K562 (cell line): ENCODE results near the gene LRFN4. TPM values are rescaled to one million over a fixed set of nuclear protein-coding genes. Genes with fewer than 3 reads are reported as not detected.

Experiments
- BRCA1 ChIP-seq, 2 experiments: fragments of 450-650 bp in 1 of 2; sonication (generic) in 1 of 2; formaldehyde crosslinking in 1 of 2; IDR thresholded peaks; 2 replicates each; pipeline versions ENCODE4 v1.5.0 to v1.6.1; 2017 to 2020; ENCODE audit warnings: mild to moderate bottlenecking in 1 of 2, missing genetic modification reagents in 1 of 2
- CBFA2T3 ChIP-seq: fragments of 450-650 bp; IDR thresholded peaks from 2 replicates; pipeline ENCODE4 v1.6.1; 2017
- DMBX1 ChIP-seq: fragments of 250-450 bp; sonication (Bioruptor Pico); IDR thresholded peaks from 2 replicates; pipeline ENCODE4 v1.8.0; 2022; ENCODE audit warnings: inconsistent platforms, mild to moderate bottlenecking, moderate library complexity, borderline replicate concordance
- ELF1 ChIP-seq: fragments of 200-800 bp; sonication (Bioruptor generic); IDR thresholded peaks from 2 replicates; pipeline ENCODE4 v1.6.1; 2016; ENCODE audit warnings: missing genetic modification characterization, missing compliant biosample characterization
- ETS1 ChIP-seq: conservative IDR thresholded peaks from 2 replicates; pipeline ENCODE4 v1.6.1; 2011; ENCODE audit warnings: low read depth, mild to moderate bottlenecking, low read length; ENCODE audit not compliant: control insufficient read depth
- ETV5 ChIP-seq: sonication (generic); formaldehyde crosslinking; IDR thresholded peaks from 2 replicates; pipeline ENCODE4 v1.4.0; 2020; ENCODE audit warnings: low read depth, mild to moderate bottlenecking, missing genetic modification reagents
- FIP1L1 ChIP-seq: fragments of 200-400 bp; formaldehyde crosslinking; IDR thresholded peaks from 2 replicates; pipeline ENCODE4 v1.6.1; 2018; ENCODE audit warnings: mild to moderate bottlenecking, low read depth, low read length; ENCODE audit not compliant: poor library complexity, severe bottlenecking
- HOXB6 ChIP-seq: fragments of 250-450 bp; sonication (Bioruptor Pico); IDR thresholded peaks from 2 replicates; pipeline ENCODE4 v1.5.1; 2022; ENCODE audit warnings: mild to moderate bottlenecking, borderline replicate concordance
- KAT8 ChIP-seq: fragments of 450-650 bp; IDR thresholded peaks from 2 replicates; pipeline ENCODE4 v1.6.1; 2016; ENCODE audit warnings: low read depth, mild to moderate bottlenecking
- NCOA2 ChIP-seq, 2 experiments: fragments of 450-650 bp; IDR thresholded peaks; 2 replicates each; pipeline ENCODE4 v1.6.1; 2018; ENCODE audit warnings: mild to moderate bottlenecking in 2 of 2, moderate library complexity in 1 of 2; ENCODE audit not compliant: partially characterized antibody in 2 of 2
- NCOA6 ChIP-seq: fragments of 450-650 bp; IDR thresholded peaks from 2 replicates; pipeline ENCODE4 v1.6.1; 2017; ENCODE audit warnings: mild to moderate bottlenecking
- SAFB ChIP-seq: fragments of 200-400 bp; formaldehyde crosslinking; IDR thresholded peaks from 2 replicates; pipeline ENCODE4 v1.6.1; 2017; ENCODE audit warnings: low read depth, low read length, borderline replicate concordance
- SLC30A9 ChIP-seq: fragments of 250-450 bp; sonication (Bioruptor Pico); IDR thresholded peaks from 2 replicates; pipeline ENCODE4 v1.8.0; 2022; ENCODE audit warnings: mild to moderate bottlenecking, moderate library complexity
- SRSF9 ChIP-seq: fragments of 200-400 bp; formaldehyde crosslinking; IDR thresholded peaks from 2 replicates; pipeline ENCODE4 v1.6.1; 2017; ENCODE audit warnings: low read depth, low read length, borderline replicate concordance
- TCF7L2 ChIP-seq: fragments of 150-350 bp; IDR thresholded peaks from 2 replicates; pipeline ENCODE4 v1.6.1; 2016; ENCODE audit warnings: low read depth, mild to moderate bottlenecking, low read length, moderate library complexity
- TCFL5 ChIP-seq: fragments of 250-450 bp; sonication (Bioruptor Pico); conservative IDR thresholded peaks from 2 replicates; pipeline ENCODE4 v1.6.1; 2021; ENCODE audit warnings: mild to moderate bottlenecking, moderate library complexity, matching md5 sums
- TRIM24 ChIP-seq, 2 experiments: fragments of 450-650 bp; IDR thresholded peaks; 2 replicates each; pipeline ENCODE4 v1.6.1; 2016
- TSHZ1 ChIP-seq: fragments of 250-450 bp; sonication (Bioruptor Pico); IDR thresholded peaks from 2 replicates; pipeline ENCODE4 v1.4.0; 2020; ENCODE audit warnings: mild to moderate bottlenecking, moderate library complexity
- ZNF134 ChIP-seq: fragments of 250-450 bp; sonication (Bioruptor Pico); conservative IDR thresholded peaks from 2 replicates; pipeline ENCODE4 v1.4.0; 2020
- ZNF384 ChIP-seq: IDR thresholded peaks from 2 replicates; pipeline ENCODE4 v1.6.1; 2012; ENCODE audit warnings: low read depth, low read length, improper control_type of control experiment
- ZNF395 ChIP-seq: fragments of 200-800 bp; sonication (Bioruptor generic); IDR thresholded peaks from 2 replicates; pipeline ENCODE4 v1.6.1; 2017; ENCODE audit warnings: missing genetic modification characterization, missing compliant biosample characterization
- ZNF507 ChIP-seq: conservative IDR thresholded peaks from 2 replicates; pipeline ENCODE4 v1.6.1; 2017; ENCODE audit warnings: missing genetic modification characterization, missing compliant biosample characterization
- ZNF699 ChIP-seq: fragments of 250-450 bp; sonication (Bioruptor Pico); IDR thresholded peaks from 2 replicates; pipeline ENCODE4 v1.8.0; 2021; ENCODE audit warnings: mild to moderate bottlenecking, moderate library complexity; ENCODE audit not compliant: insufficient replicate concordance
- ZNF830 ChIP-seq: fragments of 250-450 bp; sonication (Bioruptor Pico); IDR thresholded peaks from 2 replicates; pipeline ENCODE4 v1.5.0; 2021; ENCODE audit warnings: mild to moderate bottlenecking
- polyA plus RNA-seq, 8 experiments: library from polyadenylated mRNA; depleted of rRNA in 4 of 8; stranded (reverse) in 5 of 8; unstranded in 3 of 8; fragments of >200 nt; fragmentation: Nextera tagmentation in 2 of 8; fragmentation: Illumina TruSeq in 1 of 8; extraction: Ambion mirVana in 2 of 8; extraction: Trizol in 1 of 8; gene quantifications; 2 replicates each; pipeline versions ENCODE4 v1.2.1 to v1.2.3, GENCODE V29; 2011 to 2014; ENCODE audit warnings: inconsistent platforms in 1 of 8, missing spikeins in 1 of 8
- total RNA-seq, 7 experiments: library from RNA; depleted of rRNA in 6 of 7; stranded (reverse); fragments of >200 nt in 6 of 7; fragmentation: Illumina TruSeq in 2 of 7; extraction: Trizol in 2 of 7; gene quantifications; 2 replicates each; pipeline versions ENCODE4 v1.2.1 to v1.2.3, GENCODE V29; 2011 to 2021; ENCODE audit warnings: low replicate concordance in 1 of 7

Gene LRFN4
- total and polyA plus RNA-seq, 9 of the 15 experiments (the other 6 are each of a cell fraction or from before 2014, with no cell fraction given), result 0.10 to 60.1 (median 6.7) TPM

GRCh38 chr11:66868726-66869566, 12.1 kb downstream of the LRFN4 start (continued):
- TF ChIP-seq ZNF384 (no peak), ZNF830 (CRISPR knock-in tag) (no peak), HOXB6 (CRISPR knock-in tag) (no peak), NCOA6 (no peak), SAFB (peak; percentile 67; the same call in 1 of the 2 replicates), ETV5 (no peak), KAT8 (no peak), ZNF395 (CRISPR knock-in tag) (no peak), ZNF507 (tag) (no peak), TCFL5 (CRISPR knock-in tag) (no peak), FIP1L1 (peak; percentile 32), BRCA1 (IDR thresholded peaks at IDR 0.05) (no peak), BRCA1 (CRISPR knock-in tag; IDR thresholded peaks at IDR 0.05) (no peak), ELF1 (tag) (no peak), SLC30A9 (CRISPR knock-in tag) (no peak), SRSF9 (no peak), TCF7L2 (no peak), ZNF134 (CRISPR knock-in tag) (peak; percentile 72), ETS1 (no peak), ZNF699 (CRISPR knock-in tag) (no peak), NCOA2 (IDR thresholded peaks at IDR 0.05; ENCODE audit: partially characterized antibody in 2 of 2) (no peak), TSHZ1 (CRISPR knock-in tag) (no peak), CBFA2T3 (no peak), DMBX1 (CRISPR knock-in tag) (no peak), TRIM24 (IDR thresholded peaks at IDR 0.05) (no peak)
